LNCAP (cell line): Measurements from ENCODE around the gene VBP1.

Source experiments
- TF ChIP-seq, protein P1 (sequence below): fragments of 450-650 bp; IDR thresholded peaks from 2 replicates; pipeline ENCODE4 v1.5.1; 2017; ENCODE audit warnings: mild to moderate bottlenecking

VBP1 gene

DNA sequence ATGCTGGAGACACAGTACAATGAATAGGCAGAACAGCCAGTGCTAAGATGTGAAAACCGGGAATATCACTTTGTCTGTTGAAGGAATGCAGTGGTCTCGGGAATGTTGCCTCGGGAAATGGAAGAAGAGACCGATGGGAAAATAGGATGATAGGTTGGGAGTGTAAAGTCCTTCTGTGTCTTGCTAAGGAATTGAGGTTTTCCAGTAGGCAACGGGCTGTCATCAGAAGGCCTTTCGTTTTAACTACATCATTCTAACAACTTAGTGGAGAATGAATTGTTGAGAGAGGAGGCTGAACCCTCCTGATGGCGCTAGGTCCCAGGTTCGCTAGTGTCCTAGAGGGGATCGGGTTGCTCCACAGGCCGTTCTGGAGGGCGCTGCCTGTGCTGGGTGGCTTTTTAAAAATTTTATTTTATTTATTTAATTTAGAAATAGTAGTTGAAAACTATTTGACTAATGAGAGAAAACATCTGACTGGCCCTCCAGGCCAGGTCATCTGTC lies 730 bp downstream of the VBP1 start:
- TF ChIP-seq, protein P1, sequence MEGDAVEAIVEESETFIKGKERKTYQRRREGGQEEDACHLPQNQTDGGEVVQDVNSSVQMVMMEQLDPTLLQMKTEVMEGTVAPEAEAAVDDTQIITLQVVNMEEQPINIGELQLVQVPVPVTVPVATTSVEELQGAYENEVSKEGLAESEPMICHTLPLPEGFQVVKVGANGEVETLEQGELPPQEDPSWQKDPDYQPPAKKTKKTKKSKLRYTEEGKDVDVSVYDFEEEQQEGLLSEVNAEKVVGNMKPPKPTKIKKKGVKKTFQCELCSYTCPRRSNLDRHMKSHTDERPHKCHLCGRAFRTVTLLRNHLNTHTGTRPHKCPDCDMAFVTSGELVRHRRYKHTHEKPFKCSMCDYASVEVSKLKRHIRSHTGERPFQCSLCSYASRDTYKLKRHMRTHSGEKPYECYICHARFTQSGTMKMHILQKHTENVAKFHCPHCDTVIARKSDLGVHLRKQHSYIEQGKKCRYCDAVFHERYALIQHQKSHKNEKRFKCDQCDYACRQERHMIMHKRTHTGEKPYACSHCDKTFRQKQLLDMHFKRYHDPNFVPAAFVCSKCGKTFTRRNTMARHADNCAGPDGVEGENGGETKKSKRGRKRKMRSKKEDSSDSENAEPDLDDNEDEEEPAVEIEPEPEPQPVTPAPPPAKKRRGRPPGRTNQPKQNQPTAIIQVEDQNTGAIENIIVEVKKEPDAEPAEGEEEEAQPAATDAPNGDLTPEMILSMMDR, result no peak

DNA sequence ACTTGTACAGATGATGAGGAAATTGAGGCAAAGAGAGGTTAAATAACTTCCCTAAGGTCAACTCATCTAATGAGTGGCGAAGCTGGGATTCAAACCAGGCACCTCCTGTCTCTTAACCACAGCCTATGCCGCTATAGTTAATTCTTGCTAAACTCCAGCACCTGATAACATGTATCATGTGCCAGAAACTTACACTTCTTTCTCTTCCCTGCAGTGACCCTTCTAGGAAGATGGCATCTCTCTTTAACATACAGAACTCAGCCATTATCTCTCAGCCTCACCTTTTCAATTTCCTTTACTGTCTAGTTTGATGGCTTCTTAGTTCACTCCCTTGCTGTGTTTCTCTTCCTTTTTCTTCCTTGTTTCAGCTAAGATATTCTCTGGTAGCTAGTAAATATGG lies 2.5 kb downstream of the VBP1 start:
- TF ChIP-seq, protein P1, result no peak

DNA sequence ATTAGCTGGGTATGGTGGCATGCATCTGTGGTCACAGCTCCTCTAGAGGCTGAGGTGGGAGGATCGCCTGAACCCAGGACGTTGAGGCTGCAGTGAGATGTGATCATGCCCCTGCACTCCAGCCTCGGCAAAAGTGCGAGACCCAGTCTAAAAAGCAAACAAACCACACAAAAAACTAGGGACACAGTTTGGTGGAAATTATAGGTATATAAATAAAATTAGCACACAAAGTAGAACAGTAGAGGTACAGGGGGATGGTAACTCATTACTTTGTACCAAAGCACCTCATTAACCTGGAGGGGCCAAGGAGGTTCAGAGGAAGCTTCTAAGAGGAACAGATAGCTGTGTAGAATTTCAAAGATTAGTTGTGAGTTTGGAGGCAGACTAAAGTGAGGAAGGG lies 5.1 kb downstream of the VBP1 start:
- TF ChIP-seq, protein P1, result no peak

- TF ChIP-seq, protein P1, result no peak
These were observed 9.5 kb downstream of the VBP1 start for GRCh38 chrX:155225774-155226173.

DNA sequence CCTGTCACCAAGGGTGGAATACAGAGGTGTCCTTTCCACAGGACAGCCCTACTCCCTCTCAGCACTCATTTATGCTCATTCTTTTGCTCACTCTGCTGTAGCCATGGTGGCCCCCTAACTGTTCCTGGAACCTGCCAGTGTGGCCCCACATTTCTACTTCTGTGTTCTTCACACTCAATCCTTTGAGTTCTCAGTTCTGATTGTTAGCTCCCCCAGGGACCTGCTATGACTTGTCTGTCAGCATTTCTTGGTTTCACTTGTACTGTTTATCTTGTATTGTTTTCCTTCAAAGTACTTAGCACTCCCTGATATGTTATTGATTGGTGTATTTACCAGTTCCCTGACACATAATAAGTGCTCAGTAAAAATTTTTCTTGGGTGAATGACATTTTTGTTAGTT lies 14.9 kb downstream of the VBP1 start:
- TF ChIP-seq, protein P1, result no peak

DNA sequence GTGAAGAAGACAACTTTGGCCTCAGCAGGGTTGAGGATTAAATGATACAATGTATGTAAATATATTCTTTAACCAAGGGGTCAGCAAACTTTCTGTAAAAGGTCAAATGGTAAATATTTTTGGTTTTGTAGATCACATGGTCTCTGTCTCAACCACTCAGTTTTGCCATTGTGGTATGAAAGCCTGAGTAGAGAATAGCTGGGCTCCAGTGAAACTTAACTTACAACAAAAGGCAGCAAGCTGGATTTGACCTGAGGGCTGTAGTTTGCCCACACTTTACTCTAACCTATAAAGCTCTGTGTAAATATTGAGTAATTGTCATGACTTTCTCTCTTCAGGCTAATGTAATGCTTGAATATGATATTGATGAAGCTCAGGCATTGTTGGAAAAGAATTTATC lies 19.6 kb downstream of the VBP1 start:
- TF ChIP-seq, protein P1, result no peak

GRCh38 chrX:155237719-155238118 lies 21.5 kb downstream of the VBP1 start:
- TF ChIP-seq, protein P1, result no peak

- TF ChIP-seq, protein P1, result no peak
These were observed 26.0 kb downstream of the VBP1 start for GRCh38 chrX:155242300-155242699.
